Stomach (tissue), 9 donors: ENCODE data around the gene GRAMD2B. TPM values are rescaled to one million over a fixed set of nuclear protein-coding genes. Genes with fewer than 3 reads are reported as not detected.
A peak's percentile ranks its signal among the peaks of the same experiment; 100 is the strongest.
"Not testable (repeated sequence)": the region's sequence is repeated elsewhere in the genome, so short reads cannot be mapped to it uniquely, and the experiment has no call there.

Experiments
- DNase-seq, 2 donors: peaks; one replicate each; pipeline versions ENCODE4 v3.0.0 to v3.0.0-alpha.2; 2013 to 2019
- H3K27ac ChIP-seq, 5 donors: fragments of 200-600 bp in 4 of 5; sonication (generic) in 4 of 5; one replicate each; pipeline ENCODE4 v1.5.1; 2013 to 2019; ENCODE audit warnings: mild to moderate bottlenecking in 1 of 5, moderate library complexity in 1 of 5
- H3K27me3 ChIP-seq, 3 donors: fragments of 200-600 bp; sonication (generic); one replicate each; pipeline ENCODE4 v1.5.1; 2017 to 2019; ENCODE audit warnings: mixed run types in 1 of 3
- H3K36me3 ChIP-seq, 4 donors: fragments of 200-600 bp; sonication (generic); 1 replicate in 3 of 4; 2 replicates in 1 of 4; pipeline ENCODE4 v1.5.1; 2016 to 2019
- H3K4me1 ChIP-seq, 4 donors: fragments of 200-600 bp; sonication (generic); one replicate each; pipeline ENCODE4 v1.5.1; 2016 to 2019
- H3K4me3 ChIP-seq, 4 donors: fragments of 200-600 bp; sonication (generic) in 3 of 4; one replicate each; pipeline ENCODE4 v1.5.1; 2016 to 2019; ENCODE audit warnings: mild to moderate bottlenecking in 1 of 4
- H3K9me3 ChIP-seq, 4 donors: fragments of 200-600 bp; sonication (generic); one replicate each; pipeline ENCODE4 v1.5.1; 2016 to 2019
- EP300 ChIP-seq: sonication (generic); formaldehyde crosslinking; IDR thresholded peaks from one replicate; pipeline ENCODE4 v1.6.1; 2017; ENCODE audit warnings: antibody characterized with exemption
- POLR2A ChIP-seq, 4 donors: fragments of 450-650 bp; IDR thresholded peaks; one replicate each; pipeline ENCODE4 v1.6.1; 2016; ENCODE audit warnings: antibody characterized with exemption in 4 of 4, control low read depth in 2 of 4, mild to moderate bottlenecking in 1 of 4, moderate library complexity in 1 of 4
- POLR2AphosphoS5 ChIP-seq, 3 donors: sonication (generic); formaldehyde crosslinking; IDR thresholded peaks; one replicate each; pipeline ENCODE4 v1.6.1; 2016; ENCODE audit warnings: antibody characterized with exemption in 3 of 3
- WGBS, 5 donors: extraction: QIAGEN DNeasy Blood & Tissue Kit in 3 of 5; methylation state at CpG; one replicate each; pipeline versions ENCODE4 v1.1.5 to v1.1.7; 2013 to 2018; 5-methylcytosine and 5-hydroxymethylcytosine counted together
- intact Hi-C: fragments of 100-400 bp; cut with DNase I; formaldehyde crosslinking; loops from one replicate; pipeline ENCODE4 v1.15.1; 2023; ENCODE audit warnings: low total_unique reads
- polyA plus RNA-seq, 3 donors: library from polyadenylated mRNA; stranded (reverse); fragments of 200-250 nt; gene quantifications; one replicate each; pipeline ENCODE4 v1.2.3, GENCODE V29; 2013
- total RNA-seq, 5 donors: library from RNA; depleted of rRNA; stranded (reverse); fragments of >200 nt; gene quantifications; one replicate each; pipeline versions ENCODE4 v1.1.0 to v1.2.3, GENCODE V29; 2014 to 2016
- TF ChIP-seq, protein P1 (sequence below), 7 experiments: fragments of 450-650 bp in 4 of 7; fragments of 200-600 bp in 3 of 7; sonication (generic) in 3 of 7; IDR thresholded peaks; one replicate each; pipeline ENCODE4 v1.5.1; 2016 to 2019; ENCODE audit warnings: antibody characterized with exemption in 7 of 7, control low read depth in 2 of 7, mild to moderate bottlenecking in 1 of 7
- donor health status: healthy with polysubstance abuse.
- donor health status: Bipolar disorder and iron deficiency.
- donor health status: healthy.

The GRAMD2B gene
- total and polyA plus RNA-seq, 8 donors = 5.7 to 69.6 (median 23.7) TPM

DNA sequence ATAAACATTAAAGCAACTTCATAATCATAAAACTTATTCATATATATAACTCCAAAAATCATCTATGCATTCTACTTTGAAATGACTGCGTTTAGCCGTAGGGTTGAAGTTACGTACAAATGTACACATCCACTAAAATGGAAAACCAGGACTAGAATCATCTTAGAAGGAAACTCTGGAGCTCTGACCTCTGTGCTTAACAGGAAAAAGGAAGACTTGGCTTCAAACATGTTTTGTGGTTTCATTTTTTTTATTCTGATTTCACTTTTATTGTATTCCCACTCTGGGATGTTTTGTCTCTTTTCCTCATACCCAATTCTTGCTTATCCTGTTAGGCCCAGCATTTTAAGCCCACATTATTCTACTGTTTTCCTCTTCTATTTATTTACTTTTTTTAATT is 44.9 kb downstream of the GRAMD2B start:
- intact Hi-C loops = no loop called here
- peaks cover 22 to 77% (median 67%) of the 10 kb centered on the region in 4 donors for H3K36me3 ChIP-seq

DNA sequence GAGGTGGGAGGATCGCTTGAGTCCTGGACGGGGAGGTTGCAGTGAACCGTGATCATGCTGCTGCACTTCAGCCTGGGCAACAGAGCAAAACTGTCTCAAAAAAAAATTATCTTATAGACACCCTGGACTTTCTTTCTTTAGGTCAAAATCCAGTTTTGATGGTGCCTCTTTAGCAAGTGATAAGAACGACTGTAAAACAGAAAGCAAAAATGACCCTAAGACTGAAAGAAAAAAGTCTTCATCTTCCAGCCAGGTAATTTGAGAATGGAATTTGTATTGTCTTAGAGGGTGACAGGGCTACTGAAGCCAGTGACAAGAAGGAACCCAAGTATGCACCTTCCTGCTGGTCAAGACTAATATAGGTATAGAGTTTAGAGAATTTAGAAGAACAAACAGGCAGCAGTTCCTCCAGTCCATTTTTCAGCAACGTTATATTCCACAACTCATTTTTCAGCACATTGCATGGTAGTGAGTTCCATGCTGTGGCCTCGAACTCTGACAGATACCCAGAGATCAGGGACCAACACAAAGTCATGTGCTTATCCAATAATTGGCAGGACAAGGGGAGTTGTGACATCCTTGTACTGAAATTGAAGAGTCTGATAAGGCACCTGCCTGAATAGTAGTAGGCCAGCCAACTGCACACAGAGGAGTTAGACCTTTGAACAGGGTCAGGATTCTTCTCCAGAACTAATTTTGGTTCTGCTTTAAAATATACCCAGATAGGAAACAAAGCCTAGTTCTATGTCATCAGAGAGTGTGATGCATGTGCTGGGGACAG is 46.5 kb downstream of the GRAMD2B start:
- Histone ChIP-seq H3K36me3 (peaks cover 27 to 93% (median 82%) of the 10 kb centered on the region in 4 donors), H3K9me3 (no peaks in the 10 kb centered on the region), H3K27ac (no peak overlapping the region), H3K4me1 (no peaks in the 10 kb centered on the region), H3K27me3 (no peaks in the 10 kb centered on the region), H3K4me3 (no peak overlapping the region)
- DNase-seq = no peak
- 85 to 95% (median 91%) methylated on average over 6 of the region's 6 CpGs for WGBS, 5 donors
- intact Hi-C loops = no loop called here
- TF ChIP-seq POLR2A (IDR thresholded peaks at IDR 0.05) (no peak), EP300 (no peak), POLR2AphosphoS5 (IDR thresholded peaks at IDR 0.05) (no peak)
- TF ChIP-seq, protein P1, sequence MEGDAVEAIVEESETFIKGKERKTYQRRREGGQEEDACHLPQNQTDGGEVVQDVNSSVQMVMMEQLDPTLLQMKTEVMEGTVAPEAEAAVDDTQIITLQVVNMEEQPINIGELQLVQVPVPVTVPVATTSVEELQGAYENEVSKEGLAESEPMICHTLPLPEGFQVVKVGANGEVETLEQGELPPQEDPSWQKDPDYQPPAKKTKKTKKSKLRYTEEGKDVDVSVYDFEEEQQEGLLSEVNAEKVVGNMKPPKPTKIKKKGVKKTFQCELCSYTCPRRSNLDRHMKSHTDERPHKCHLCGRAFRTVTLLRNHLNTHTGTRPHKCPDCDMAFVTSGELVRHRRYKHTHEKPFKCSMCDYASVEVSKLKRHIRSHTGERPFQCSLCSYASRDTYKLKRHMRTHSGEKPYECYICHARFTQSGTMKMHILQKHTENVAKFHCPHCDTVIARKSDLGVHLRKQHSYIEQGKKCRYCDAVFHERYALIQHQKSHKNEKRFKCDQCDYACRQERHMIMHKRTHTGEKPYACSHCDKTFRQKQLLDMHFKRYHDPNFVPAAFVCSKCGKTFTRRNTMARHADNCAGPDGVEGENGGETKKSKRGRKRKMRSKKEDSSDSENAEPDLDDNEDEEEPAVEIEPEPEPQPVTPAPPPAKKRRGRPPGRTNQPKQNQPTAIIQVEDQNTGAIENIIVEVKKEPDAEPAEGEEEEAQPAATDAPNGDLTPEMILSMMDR (IDR thresholded peaks at IDR 0.05) = no peak

More for the DNA sequence above, 44.9 kb downstream of the GRAMD2B start:
- TF ChIP-seq EP300 (no peak), POLR2AphosphoS5 (IDR thresholded peaks at IDR 0.05) (no peak), POLR2A (IDR thresholded peaks at IDR 0.05) (no peak)
- TF ChIP-seq, protein P1 (IDR thresholded peaks at IDR 0.05) = no peak
- Histone ChIP-seq H3K9me3 (no peaks in the 10 kb centered on the region), H3K4me3 (no peak overlapping the region), H3K27me3 (no peaks in the 10 kb centered on the region), H3K4me1 (peaks cover 0 to 6% (median 0%) of the 10 kb centered on the region in 4 donors), H3K27ac (peak overlapping the region in 2 of 5 donors; percentile 16 to 30)
- DNase-seq = no peak
- 88 to 94% (median 92%) methylated on average over 3 of the region's 3 CpGs for WGBS, 5 donors

DNA sequence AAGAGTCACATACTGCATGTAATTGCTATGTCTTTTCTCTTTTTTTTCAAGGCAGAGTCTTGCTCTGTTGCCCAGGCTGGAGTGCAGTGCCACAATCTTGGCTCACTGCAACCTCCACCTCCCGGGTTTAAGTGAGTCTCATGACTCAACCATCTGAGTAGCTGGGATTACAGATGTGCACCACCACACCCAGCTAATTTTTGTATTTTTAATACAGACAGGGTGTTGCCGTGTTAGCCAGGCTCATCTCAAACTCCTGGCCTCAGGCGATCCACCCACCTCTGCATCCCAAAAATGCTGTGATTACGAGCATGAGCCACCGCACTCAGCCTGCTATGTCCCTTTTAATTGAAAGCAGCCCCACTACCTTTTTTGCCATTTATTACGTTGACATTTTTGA is 47.3 kb downstream of the GRAMD2B start:
- intact Hi-C loops, H3K27me3 ChIP-seq, DNase-seq, H3K4me1 ChIP-seq, H3K4me3 ChIP-seq, H3K27ac ChIP-seq, H3K9me3 ChIP-seq: not testable (repeated sequence)
- WGBS, 5 donors = 90 to 98% (median 93%) methylated on average over 6 of the region's 6 CpGs
- H3K36me3 ChIP-seq = peaks cover 28 to 90% (median 81%) of the 10 kb centered on the region in 4 donors

DNA sequence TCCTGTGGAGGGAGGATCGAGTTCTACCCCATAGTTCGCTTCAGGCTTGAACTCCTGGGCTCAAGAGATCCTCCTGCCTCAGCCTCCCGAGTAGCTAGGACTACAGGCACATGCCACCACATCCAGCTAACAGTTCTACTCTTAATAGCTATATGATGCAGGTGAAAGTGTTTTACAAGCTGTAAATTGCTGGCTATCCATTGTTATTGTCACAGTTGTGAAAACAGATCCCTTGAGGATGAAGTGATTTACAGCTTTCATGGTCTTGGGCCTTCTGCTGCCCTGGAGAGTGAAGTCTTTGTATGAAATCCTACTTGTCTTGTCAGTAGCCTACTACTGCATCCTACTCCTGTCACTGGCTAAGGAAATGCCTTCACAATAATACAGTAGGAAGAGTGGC is 48.0 kb downstream of the GRAMD2B start:
- H3K4me1 ChIP-seq = no peaks in the 10 kb centered on the region
- no peaks in the 10 kb centered on the region for H3K9me3 ChIP-seq
- H3K27ac ChIP-seq = no peak overlapping the region
- intact Hi-C loops = no loop called here
- no peaks in the 10 kb centered on the region for H3K27me3 ChIP-seq
- DNase-seq = no peak
- WGBS, 5 donors = 61 to 94% (median 82%) methylated on average over 3 of the region's 3 CpGs
- H3K36me3 ChIP-seq = peaks cover 26 to 89% (median 77%) of the 10 kb centered on the region in 4 donors
- TF ChIP-seq EP300 (no peak), POLR2AphosphoS5 (IDR thresholded peaks at IDR 0.05) (no peak), POLR2A (IDR thresholded peaks at IDR 0.05) (no peak)
- TF ChIP-seq, protein P1 (IDR thresholded peaks at IDR 0.05) = no peak
- no peak overlapping the region for H3K4me3 ChIP-seq
